ENCODE measurements around the gene CMIP. TPM values are rescaled to one million over a fixed set of nuclear protein-coding genes. Genes with fewer than 3 reads are reported as not detected.

The CMIP gene
- total RNA-seq, 1 donor from 2014 or later: 45.8 TPM

- peaks cover 5% of the 10 kb centered on the region for H3K4me1 Mint-ChIP-seq (ENCODE audit: low read depth)
- H3K27me3 Mint-ChIP-seq (ENCODE audit: insufficient read depth): peaks cover 10% of the 10 kb centered on the region
- no peak overlapping the region for H3K4me3 Mint-ChIP-seq
- H3K36me3 Mint-ChIP-seq (ENCODE audit: low read depth): no peaks in the 10 kb centered on the region
- DNase-seq (ENCODE audit: low spot score): no peak
- no peaks in the 10 kb centered on the region for H3K9me3 Mint-ChIP-seq
- intact Hi-C loops (cut with micrococcal nuclease): no loop called here
- H3K27ac Mint-ChIP-seq: no peak overlapping the region
These were observed 12.9 kb upstream of the CMIP start for GRCh38 chr16:81431554-81432353.

GRCh38 chr16:81432937-81433557, 11.6 kb upstream of the CMIP start:
- Mint-ChIP-seq H3K27ac (no peak overlapping the region), H3K4me3 (no peak overlapping the region), H3K36me3 (ENCODE audit: low read depth) (no peaks in the 10 kb centered on the region), H3K27me3 (ENCODE audit: insufficient read depth) (peaks cover 9% of the 10 kb centered on the region), H3K9me3 (no peaks in the 10 kb centered on the region), H3K4me1 (ENCODE audit: low read depth) (peaks cover 5% of the 10 kb centered on the region)
- intact Hi-C loops (cut with micrococcal nuclease): no loop called here
- DNase-seq (ENCODE audit: low spot score): no peak

DNA sequence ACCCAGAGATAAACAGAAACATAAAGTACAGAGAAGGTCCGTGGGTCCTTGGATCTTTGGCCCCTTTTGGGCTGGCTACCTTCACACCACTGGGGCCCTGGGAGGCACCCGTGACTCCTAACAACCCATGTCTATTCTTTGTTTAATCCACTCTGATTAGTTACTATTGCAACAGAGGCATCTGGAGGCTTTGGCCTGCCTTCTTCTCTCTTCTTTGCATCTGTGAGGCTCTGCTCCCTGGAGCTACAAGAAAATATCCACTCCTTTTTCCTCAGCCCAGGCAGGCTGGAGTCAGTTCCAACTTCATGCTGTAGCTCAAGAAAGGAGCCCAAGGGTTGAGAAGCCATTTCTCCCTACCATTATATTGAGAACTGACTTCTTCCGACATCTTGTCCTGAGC, 9.5 kb upstream of the CMIP start:
- H3K36me3 Mint-ChIP-seq (ENCODE audit: low read depth): no peaks in the 10 kb centered on the region
- DNase-seq (ENCODE audit: low spot score): no peak
- H3K27ac Mint-ChIP-seq: no peak overlapping the region
- no peaks in the 10 kb centered on the region for H3K9me3 Mint-ChIP-seq
- intact Hi-C loops (cut with micrococcal nuclease): no loop called here
- H3K4me1 Mint-ChIP-seq (ENCODE audit: low read depth): peaks cover 5% of the 10 kb centered on the region
- peaks cover 14% of the 10 kb centered on the region for H3K27me3 Mint-ChIP-seq (ENCODE audit: insufficient read depth)
- H3K4me3 Mint-ChIP-seq: no peak overlapping the region

- no peak overlapping the region for H3K27ac Mint-ChIP-seq
- no peaks in the 10 kb centered on the region for H3K36me3 Mint-ChIP-seq (ENCODE audit: low read depth)
- peaks cover 5% of the 10 kb centered on the region for H3K4me1 Mint-ChIP-seq (ENCODE audit: low read depth)
- no peaks in the 10 kb centered on the region for H3K9me3 Mint-ChIP-seq
- H3K27me3 Mint-ChIP-seq (ENCODE audit: insufficient read depth): peaks cover 18% of the 10 kb centered on the region
- H3K4me3 Mint-ChIP-seq: no peak overlapping the region
- no peak for DNase-seq (ENCODE audit: low spot score)
- intact Hi-C loops (cut with micrococcal nuclease): no loop called here
These were observed 9.0 kb upstream of the CMIP start for GRCh38 chr16:81435567-81435966.

DNA sequence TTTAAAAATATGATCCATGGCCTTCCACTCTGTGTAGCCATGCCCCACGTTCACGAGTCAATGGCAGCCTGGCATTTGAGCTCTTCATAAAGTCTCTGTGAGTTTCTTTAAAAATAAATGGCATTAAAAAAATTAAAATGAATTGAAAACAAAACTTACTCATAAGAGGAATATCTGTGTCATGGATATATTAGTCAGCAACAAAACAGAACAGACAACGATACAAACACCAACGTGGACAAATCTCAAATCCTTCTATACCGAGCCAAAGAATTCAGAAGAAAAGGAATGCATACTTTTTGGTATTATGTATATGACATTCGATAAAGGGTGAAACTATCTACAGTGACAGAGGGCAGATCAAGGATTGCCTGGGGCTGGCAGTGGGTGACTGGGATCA, 8.2 kb upstream of the CMIP start:
- no peaks in the 10 kb centered on the region for H3K36me3 Mint-ChIP-seq (ENCODE audit: low read depth)
- H3K27me3 Mint-ChIP-seq (ENCODE audit: insufficient read depth): peaks cover 18% of the 10 kb centered on the region
- H3K4me1 Mint-ChIP-seq (ENCODE audit: low read depth): peaks cover 5% of the 10 kb centered on the region
- DNase-seq (ENCODE audit: low spot score): no peak
- intact Hi-C loops (cut with micrococcal nuclease): no loop called here
- H3K9me3 Mint-ChIP-seq: no peaks in the 10 kb centered on the region
- H3K27ac Mint-ChIP-seq: peak overlapping the region; percentile 42
- no peak overlapping the region for H3K4me3 Mint-ChIP-seq

- Mint-ChIP-seq H3K27me3 (ENCODE audit: insufficient read depth) (peaks cover 26% of the 10 kb centered on the region), H3K36me3 (ENCODE audit: low read depth) (no peaks in the 10 kb centered on the region), H3K9me3 (no peaks in the 10 kb centered on the region), H3K4me1 (ENCODE audit: low read depth) (peaks cover 11% of the 10 kb centered on the region), H3K27ac (no peak overlapping the region), H3K4me3 (no peak overlapping the region)
- no peak for DNase-seq (ENCODE audit: low spot score)
- intact Hi-C loops (cut with micrococcal nuclease): no loop called here
These were observed 6.7 kb upstream of the CMIP start for GRCh38 chr16:81437865-81438264.

GRCh38 chr16:81440888-81441761, 3.5 kb upstream of the CMIP start:
- DNase-seq (ENCODE audit: low spot score): no peak
- Mint-ChIP-seq H3K4me3 (no peak overlapping the region), H3K9me3 (no peaks in the 10 kb centered on the region), H3K36me3 (ENCODE audit: low read depth) (no peaks in the 10 kb centered on the region), H3K27me3 (ENCODE audit: insufficient read depth) (peaks cover 34% of the 10 kb centered on the region), H3K27ac (peak overlapping the region; percentile 8), H3K4me1 (ENCODE audit: low read depth) (peaks cover 24% of the 10 kb centered on the region)
- intact Hi-C loops (cut with micrococcal nuclease): loop anchor here (5.0 kb wide), 1 partner anchor 129 kb away; the partner anchor contains the start of gene GAN

GRCh38 chr16:81442220-81442915, 2.2 kb upstream of the CMIP start:
- Mint-ChIP-seq H3K27ac (no peak overlapping the region), H3K27me3 (ENCODE audit: insufficient read depth) (peaks cover 34% of the 10 kb centered on the region), H3K4me1 (ENCODE audit: low read depth) (peaks cover 30% of the 10 kb centered on the region), H3K4me3 (no peak overlapping the region), H3K36me3 (ENCODE audit: low read depth) (no peaks in the 10 kb centered on the region), H3K9me3 (no peaks in the 10 kb centered on the region)
- intact Hi-C loops (cut with micrococcal nuclease): loop anchor here (2.0 to 5.0 kb wide), 2 partner anchors 130 to 180 kb away; partner anchors contain the start of gene GAN
- no peak for DNase-seq (ENCODE audit: low spot score)

GRCh38 chr16:81442916-81443687, 1.5 kb upstream of the CMIP start:
- Mint-ChIP-seq H3K9me3 (no peaks in the 10 kb centered on the region), H3K4me3 (peak overlapping the region; percentile 82), H3K27ac (peak overlapping the region; percentile 93), H3K27me3 (ENCODE audit: insufficient read depth) (peaks cover 34% of the 10 kb centered on the region), H3K36me3 (ENCODE audit: low read depth) (peaks cover 3% of the 10 kb centered on the region), H3K4me1 (ENCODE audit: low read depth) (peaks cover 35% of the 10 kb centered on the region)
- intact Hi-C loops (cut with micrococcal nuclease): loop anchor here (2.0 to 5.0 kb wide), 2 partner anchors 131 to 180 kb away; partner anchors contain the start of gene GAN
- DNase-seq (ENCODE audit: low spot score): no peak

DNA sequence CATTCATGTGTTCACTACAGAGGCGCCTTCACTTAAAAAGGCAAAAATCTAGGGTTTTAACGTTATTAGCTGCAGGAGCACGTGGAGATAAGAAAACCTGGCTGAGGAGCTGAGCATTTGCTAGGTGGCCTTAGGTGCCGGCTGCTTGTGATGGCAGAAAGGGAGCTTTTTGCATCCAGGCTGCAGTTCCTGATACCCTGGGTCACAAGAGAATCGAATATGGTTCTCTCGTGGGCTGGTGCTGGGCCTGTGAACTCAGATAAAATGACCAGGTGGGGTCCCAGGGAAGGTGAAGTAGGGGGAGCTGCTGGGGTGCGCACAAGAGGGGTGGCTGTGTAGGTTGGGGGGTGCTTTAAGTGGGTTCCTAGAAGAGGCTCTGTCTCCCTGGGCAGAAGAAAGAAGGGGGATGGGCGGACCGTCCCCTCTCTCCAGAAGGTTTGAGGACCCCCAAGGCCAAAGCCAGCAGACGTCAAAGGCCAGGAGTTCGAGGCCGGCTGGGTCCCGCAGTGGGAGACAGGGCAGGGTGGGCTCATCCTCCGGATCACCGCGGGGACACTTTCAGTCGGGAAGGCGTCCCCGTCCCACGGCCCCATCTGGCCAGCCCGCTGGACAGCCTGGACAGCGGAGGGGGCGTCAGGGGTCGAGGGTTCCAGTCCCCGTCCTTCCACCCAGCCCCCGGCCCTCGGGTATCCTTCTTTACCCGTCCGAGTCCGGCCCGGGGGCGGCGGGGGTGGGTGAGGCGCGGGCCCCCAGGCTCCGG, 740 bp upstream of the CMIP start:
- no peak for DNase-seq (ENCODE audit: low spot score)
- intact Hi-C loops (cut with micrococcal nuclease): loop anchor here (1.0 to 5.0 kb wide), 4 partner anchors 132 to 367 kb away; partner anchors contain the start of genes C16orf46 and GAN
- H3K27ac Mint-ChIP-seq: peak overlapping the region; percentile 93

More for the DNA sequence above, 740 bp upstream of the CMIP start:
- Mint-ChIP-seq H3K4me1 (ENCODE audit: low read depth) (peaks cover 42% of the 10 kb centered on the region), H3K36me3 (ENCODE audit: low read depth) (peaks cover 4% of the 10 kb centered on the region), H3K9me3 (no peaks in the 10 kb centered on the region), H3K4me3 (peak overlapping the region; percentile 82), H3K27me3 (ENCODE audit: insufficient read depth) (peaks cover 34% of the 10 kb centered on the region)
